Measurements from ENCODE around the gene KIAA0408.

KIAA0408 gene

DNA sequence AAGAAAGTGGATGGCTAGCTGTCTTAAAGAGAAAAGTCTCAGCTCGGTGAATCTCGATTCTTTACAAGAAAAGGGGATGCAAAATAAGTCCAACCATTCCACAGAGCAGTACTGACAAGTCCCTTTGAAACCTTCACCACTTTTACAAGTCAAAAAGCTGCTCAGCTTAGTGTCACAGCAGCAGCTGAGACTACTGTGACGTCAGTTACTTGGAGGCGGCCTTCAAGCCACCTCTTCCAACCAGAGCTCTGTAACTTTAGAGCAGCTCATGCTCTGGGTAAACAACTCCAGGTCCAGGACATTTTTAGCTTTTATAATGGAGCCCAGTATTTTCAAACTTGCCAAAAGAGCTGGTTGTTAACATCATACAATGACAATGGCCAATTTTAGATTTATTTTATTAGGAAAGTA is at the start of gene KIAA0408:
Gene KIAA0408 (minus strand): TSS at position 159 of the 411 bp plus-strand sequence. CDS start 5,408 bp downstream, outside the sequence.
- no peak for DNase-seq (ENCODE audit: low spot score)

DNA sequence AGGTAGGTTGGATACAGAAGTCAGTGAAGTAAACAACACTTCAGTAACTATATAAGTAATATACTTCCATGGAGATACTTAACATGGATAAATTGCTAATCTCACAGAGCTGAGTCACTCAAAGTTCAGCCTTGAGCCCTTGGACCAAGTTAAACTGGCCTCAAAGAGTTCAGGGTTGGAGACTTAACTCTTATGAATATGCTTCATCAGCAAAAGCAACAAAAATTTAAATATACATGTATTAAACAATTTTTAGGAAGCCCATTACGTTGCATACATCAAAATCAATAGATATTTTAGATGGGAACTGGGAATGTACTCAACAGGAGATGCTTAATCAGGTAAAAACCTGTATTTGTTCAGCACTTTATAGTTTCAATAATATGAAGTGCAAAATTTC is 47.7 kb upstream of the KIAA0408 start:
- DNase-seq (ENCODE audit: low spot score), result no peak

DNA sequence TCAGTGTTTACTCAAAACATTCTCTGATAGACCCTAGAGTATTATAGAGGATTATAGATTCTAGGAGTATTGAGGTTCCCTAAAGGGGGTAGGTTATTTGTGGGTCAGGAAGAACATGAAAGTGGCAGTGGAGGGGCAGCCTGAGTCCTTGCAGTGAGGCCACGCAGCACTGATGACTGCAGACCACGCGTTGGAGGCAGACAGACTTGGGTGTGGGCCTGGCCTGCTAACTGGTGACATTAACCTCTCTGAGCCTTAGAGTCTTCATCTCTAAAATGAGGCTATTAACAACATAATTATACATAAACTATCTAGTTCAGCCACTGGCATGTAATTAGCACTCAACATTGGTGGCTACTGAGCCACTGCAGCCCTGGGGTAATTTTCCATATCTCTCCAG is 43.8 kb upstream of the KIAA0408 start:
- DNase-seq (ENCODE audit: low spot score), result no peak

DNA sequence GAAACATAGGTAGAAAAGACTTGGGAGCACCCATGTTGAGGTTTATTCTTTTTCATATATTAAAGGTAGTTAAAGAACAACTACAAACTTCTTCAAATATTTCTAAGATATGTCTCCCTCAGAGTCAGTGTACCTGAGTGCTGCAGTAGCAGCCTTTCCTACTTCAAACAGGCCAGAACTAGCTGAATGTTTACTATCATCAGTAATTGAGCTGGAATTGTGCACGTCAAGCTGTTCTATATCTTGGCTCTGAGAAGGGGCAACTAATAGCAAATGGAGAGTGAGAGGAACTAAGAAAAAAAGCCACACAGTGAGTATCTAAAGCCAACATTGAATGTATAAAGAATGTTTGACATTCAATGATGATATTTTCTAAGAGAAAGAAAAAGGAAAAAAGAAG is 38.2 kb upstream of the KIAA0408 start:
- no peak for DNase-seq (ENCODE audit: low spot score)

DNA sequence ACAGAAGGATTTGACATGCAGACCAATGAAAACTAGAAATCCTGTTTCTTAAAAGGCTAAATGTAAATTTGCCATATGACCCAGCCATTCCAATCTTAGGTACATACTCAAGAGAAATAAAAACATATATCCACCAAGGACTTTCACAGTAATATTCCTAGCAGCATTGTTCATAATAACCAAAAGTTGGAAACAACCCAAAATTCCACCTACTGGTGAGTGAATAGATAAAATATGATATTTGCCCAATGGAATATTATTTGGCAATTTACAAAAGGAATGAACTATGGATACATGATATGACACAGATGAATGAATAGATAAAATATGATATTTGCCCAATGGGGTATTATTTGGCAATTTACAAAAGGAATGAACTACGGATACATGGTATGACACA is 37.3 kb upstream of the KIAA0408 start:
- DNase-seq (ENCODE audit: low spot score), result no peak

DNA sequence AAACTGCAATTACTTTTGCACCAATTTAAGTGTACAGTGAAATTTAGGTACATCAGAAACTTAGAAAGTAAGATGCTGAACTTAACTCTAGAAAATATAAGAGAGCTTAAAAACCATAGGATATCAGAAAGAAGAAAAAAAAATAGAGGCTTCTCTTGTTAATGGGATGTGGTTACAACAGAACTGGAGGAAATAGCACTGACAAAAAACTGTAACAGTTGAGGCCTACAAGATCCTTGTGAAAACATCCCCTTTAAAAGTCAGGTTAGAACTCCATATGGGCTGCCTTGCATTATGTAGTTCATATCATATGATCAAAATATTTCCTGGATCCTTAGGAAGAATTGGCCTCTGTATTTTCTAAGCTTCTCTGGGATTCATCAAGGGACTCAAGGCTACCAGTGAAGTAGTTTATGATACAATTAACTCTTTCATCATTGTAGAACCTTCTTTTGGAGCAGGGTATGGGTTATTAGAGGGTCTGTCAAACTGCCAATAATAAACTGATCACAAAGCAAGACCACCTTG is 35.1 kb upstream of the KIAA0408 start:
- DNase-seq (ENCODE audit: low spot score), result no peak

DNA sequence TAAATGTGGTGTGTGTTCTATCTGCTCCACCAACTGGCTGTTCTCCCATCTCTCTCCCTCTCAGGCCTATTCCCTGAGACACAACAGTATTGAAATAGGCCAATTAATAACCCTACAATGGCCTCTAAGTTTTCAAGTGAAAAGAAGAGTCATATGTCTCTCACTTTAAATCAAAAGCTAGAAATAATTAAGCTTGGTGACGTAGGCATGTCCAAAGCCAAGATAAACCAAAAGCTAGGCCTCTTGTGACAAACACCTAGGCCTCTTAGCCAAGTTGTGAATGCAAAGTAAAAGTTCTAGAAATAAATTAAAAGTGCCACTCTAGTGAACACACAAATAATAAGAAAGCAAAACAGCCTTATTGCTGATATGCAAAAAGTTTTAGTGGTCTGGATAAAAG is 30.1 kb upstream of the KIAA0408 start:
- no peak for DNase-seq (ENCODE audit: low spot score)

DNA sequence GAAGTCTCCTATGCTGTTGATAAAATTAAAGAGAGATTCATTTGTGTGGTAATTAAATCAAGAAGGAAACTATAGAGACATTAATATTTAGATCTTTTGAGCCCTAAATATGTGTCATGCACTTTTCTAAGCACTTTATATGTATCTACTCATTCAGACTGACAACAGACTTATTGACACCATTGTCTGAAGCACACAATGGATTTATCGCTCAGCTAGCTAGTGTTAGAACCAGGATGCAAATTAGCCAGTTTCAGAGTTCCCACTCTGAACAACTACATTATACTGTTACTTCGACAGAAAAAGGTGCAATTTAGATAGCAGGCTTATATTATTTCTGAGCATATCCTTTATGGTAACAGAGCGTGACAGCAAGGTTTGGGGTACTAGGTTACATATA is 27.7 kb upstream of the KIAA0408 start:
- no peak for DNase-seq (ENCODE audit: low spot score)

DNA sequence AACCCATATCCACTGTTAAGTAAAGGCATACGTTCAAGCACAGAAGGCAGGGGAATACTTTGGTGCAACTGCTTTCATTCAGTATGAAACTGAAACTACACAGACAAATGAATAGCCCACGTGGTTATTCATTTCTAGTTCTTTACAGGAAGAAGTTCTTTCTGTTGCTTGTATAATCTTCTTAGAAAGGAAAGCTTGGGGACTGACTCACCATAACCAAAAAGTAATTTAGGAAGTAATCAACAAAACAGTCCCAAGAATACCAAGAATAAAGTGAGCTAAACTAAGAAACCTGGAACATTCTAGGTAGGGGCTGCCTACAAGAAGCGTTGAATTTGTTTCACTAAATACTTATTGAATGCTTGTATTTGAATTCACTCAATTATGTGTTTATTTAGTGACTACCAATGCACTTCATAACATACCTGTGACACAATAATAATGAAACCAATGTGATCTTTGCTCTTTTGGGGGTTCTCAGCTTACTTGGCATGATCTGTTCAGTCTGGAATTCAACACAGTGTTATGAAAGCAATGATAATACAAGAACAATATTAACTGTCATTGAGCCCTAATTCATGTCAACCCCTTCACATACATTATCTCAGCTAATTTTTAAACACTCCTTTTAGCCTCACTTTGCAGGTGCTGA is 25.1 kb upstream of the KIAA0408 start:
- DNase-seq (ENCODE audit: low spot score), result peak; percentile 9

DNA sequence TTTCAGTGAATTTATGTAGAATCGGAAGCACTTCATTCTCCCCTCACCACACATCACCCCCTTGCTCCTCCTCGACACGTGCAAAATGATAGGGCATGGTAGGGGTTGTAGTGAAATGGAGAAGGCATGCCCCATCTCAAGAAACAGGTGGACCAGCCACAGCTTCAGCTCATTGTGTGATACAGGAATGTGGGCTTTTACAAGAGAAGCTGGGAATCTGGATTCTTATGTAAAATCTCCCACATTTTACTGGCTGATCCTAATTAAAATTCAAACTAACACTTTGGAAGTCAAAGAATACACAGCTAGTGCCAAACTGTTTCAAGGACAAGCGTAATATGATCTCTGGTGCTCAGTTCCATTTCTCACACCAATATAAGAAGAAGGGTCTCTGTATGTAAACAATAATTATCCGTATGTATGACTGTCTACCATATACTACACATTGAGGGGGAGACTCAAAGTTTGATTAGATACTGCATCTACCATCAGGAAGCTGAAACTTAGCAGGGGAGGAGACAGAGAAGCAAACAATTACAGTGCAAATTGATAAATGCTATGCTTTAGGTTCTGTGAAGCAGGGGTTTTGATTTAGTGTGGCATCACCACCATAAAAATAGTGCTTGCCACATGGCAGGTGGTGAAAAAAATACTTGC is 24.3 kb upstream of the KIAA0408 start:
- DNase-seq (ENCODE audit: low spot score), result no peak

DNA sequence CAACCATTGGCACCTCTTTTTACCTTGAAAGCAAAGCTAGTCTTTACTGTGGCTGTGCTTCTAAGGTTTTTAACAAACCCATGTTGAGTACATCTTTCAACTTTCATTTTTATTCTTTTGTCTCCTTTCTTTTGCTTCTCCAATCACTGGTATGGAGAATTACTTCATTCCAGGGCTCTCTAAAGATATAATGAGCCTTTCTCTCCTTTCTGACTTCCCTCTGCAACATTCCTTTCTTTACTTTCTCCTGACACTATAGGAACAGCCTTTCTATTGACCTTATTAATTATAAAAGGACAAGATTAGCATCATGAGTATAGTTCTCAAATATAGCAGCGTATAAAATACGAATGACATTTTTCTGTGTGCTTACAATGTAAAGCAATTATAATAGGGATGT is 23.1 kb upstream of the KIAA0408 start:
- DNase-seq (ENCODE audit: low spot score), result no peak

DNA sequence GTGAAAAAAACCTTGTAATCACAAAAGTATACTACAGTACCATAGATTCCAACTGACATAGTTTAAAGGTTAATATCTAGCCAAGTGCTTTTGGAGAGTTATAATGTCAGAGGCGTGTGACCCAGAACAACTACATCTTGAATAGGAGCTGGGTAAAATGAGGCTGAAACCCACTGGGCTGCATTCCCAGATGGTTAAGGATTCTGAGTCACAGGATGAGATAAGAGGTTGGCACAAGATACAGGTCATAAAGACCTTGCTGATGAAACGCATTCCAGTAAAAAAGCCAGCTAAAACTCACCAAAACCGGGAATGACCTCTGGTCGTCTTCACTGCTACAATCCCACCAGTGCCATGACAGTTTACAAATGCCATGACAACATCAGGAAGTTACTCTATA is 22.4 kb upstream of the KIAA0408 start:
- peak; percentile 65 for DNase-seq (ENCODE audit: low spot score)

DNA sequence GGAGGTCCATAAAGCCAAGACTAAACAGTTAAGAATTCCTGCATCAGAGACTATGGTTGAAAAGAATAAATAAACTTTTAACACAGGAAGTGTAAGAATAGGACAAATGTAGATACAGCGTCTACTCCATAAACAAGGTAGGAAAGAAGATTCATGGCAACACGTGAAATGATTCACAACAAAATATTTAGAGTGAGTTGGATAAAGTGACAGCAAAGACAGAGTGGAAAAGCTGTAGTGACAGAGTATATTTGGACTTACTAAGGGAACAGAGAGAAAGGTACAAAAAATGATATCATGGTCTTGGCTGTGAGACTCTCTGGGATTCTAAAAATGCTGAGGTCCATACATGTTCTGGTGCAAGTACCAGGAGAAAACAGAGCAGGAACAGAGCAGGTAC is 21.9 kb upstream of the KIAA0408 start:
- no peak for DNase-seq (ENCODE audit: low spot score)

DNA sequence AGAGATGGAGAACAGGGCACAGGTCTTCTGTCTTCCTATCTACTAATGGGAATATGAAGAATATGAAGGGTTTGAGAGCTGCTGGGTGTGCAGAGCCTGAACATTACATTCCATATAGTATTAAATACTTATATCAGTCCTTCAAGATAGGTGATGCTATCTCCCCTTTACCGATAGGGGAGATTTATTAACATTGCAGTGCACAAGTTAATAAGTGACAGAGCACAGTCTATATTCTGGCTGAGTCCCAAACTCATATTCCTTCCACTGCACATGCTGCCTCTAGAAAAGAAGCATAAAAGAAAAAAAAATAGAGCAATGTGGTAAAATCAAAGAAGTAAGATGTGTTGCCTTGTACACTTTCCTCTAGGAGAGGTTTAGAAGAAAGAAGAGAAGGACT is 18.5 kb upstream of the KIAA0408 start:
- no peak for DNase-seq (ENCODE audit: low spot score)

DNA sequence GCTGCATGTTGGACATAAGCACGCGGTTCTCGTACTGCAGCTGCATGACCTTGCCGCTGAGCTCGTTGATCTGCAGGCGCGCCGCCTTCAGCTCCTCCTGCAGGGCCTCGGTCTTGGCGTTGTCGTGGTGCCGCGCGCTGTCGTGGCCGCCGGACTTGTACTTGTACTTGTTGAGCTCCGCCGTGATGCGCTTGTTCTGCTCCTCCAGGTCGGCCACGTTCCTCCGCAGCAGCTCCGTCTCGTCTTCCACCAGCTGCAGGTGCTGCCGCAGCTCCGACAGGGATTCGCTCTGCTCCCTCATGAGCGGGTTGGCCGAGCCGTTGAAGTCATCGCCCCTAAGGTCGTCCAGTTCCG is 16.6 kb upstream of the KIAA0408 start:
- DNase-seq (ENCODE audit: low spot score), result no peak

DNA sequence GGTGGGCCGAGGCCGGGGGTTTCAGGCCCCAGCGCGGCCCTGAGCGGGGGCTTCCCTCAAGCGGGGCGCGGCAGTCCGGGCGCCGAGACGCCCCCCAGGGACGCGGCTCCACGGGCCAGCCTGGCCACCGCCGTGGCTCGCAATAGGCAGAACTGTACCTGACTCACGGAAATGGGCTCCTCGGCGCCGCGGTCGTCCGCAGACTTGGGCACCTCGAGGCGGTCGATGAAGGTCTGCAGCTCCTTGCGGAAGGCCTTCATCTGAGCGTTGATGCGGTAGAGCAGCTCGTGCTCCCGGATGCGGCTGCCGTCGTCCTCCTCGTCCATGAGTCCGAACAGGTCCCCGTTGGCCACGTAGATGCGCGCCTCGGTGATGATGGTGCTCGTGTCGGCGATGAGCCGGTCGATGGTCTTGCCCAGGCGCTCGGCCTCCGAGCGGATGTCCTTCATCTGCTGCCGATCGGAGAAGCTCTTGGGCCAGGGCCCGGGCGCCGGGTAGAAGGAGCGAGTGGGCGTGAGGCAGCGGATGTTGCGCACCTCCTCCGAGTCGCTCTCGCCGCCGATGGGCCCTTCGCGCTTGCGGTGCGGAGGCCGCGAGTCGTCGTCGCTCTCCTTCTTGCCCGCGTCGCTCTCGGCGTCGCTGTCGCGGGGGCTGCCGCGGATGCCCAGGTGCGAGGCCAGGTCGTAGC is 16.1 kb upstream of the KIAA0408 start:
- DNase-seq (ENCODE audit: low spot score), result no peak

DNA sequence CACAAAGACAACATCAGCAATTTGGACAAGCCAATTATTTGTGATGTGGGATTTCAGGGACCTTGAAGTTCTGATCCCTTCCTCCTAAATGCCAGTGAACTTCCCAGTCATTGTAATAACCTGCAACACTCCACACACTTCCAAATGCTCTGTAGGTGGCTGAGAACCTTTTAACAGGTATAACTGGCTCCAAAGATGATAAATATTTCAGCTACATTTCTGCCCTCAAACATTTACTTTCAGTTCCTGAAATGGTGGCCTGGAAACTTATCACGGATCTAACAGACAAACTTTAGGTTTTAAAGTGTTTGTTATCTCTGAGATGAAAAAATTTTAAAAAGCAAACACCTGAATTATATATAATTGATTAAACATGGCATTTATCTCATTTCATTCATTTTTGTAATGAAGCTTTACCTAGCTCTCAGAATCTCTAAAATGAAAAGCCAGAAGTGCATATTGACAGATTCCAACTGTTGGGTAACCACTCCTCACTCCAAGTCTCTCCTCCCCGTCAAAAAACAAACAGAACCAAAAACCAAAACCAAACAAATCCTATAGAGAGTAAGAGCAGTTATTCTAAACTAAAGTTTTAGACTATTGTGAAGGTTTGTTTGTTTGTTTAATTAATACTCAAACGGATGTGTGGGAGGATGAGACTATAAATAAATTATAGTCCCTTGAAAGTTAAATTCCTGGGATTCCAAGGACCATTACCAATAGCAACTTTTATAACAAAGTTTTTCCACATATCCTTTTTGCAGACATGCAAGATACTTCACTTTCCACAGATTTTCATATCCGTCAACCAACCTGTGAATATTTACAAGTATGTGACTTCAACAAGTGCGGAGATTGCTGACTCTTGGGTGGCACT is 12.4 kb upstream of the KIAA0408 start:
- no peak for DNase-seq (ENCODE audit: low spot score)

DNA sequence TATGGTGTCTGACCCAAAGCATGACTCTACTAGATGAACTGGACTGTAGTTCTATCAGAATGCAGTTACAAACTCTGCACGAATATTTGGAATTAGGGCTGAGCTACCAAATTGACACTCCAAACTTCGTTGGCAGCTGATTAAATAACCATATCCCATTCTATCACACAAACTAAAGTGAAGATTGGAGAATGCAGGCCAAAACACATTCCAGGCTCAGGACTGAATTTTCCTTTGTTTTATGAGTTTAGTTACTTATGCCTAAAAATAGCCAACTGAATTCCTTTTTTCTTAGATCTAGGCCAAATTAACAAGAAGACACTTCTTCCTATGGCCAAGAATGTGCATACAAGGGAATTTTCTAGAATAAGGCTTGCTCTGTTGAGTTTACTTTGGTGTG is 9.7 kb upstream of the KIAA0408 start:
- DNase-seq (ENCODE audit: low spot score), result no peak

DNA sequence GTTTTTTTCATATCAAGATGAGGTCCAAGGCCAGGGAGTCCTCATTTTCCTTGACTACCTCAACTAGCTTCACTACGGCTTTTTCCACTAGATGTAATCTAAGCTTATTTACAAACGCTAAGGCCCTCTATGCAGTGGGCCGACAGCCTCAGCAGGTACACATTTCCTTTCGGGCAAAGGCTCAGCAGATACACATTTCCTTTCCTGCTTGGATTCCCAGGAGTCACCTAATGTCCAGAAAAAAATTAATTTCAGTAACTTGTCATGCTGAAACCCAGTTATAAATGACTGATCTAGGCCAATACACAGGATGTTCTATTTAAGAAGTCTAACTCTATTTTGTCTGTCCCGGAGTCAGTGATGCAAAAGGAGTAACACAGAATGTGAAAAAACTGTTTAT is 7.2 kb upstream of the KIAA0408 start:
- no peak for DNase-seq (ENCODE audit: low spot score)

DNA sequence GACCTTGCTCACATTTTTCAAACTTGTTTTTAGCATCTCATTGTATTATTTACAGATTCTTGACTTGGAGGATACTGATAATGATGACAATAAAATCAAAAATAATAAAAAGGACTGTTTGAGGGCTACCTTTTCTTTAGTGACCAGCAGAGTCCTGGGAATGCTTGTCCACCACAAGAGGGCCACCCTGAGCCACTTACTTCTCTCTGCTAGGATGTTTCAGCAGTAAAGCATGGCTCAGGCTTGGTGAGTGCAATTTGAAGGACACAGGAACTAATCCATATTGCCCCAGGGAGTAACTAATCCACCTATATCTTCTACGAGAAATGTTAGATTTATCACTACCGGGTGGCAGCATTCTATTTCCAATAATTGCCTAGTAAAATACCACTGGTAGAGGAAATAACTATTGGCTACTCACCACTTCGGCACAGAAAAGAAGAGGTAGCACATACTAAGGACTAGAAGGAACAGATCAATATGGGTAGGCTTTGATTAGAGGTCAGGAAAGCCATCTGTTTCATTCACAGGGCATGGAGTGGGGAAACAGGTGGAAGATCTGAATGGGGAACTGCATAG is 5.8 kb upstream of the KIAA0408 start:
- peak; percentile 75 for DNase-seq (ENCODE audit: low spot score)

DNA sequence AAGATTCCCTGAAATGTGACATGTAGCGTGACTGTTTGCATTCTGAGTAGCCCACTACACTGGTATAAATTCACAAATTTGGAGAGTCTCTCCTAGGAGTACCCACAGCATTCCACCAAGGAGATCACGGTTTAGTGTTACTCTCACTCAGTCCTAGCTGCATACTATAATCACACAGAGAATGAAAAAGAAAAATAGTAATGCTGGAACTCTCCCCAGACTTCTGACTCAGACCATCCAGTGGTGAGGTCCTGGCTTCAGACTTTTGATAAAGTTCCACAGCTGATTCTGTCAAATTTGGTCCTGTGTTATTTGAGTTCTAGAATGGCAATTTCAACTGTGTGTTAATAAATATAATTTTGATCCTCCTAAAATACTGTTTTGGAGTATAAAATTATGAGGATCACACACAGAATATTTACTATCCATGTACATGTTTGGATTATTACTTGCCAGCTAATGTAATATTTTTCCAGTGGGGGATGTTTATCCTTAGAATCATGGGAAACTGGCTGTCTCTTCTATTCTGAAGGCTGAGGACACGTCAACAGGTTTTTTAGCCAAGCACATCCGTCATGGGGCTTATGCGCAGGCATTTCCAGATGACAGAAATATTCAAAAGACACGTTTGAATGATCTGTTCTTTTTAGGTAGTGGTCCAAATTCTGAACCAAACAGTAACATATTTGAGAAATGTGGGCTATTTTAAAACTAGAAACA is 5.1 kb upstream of the KIAA0408 start:
- no peak for DNase-seq (ENCODE audit: low spot score)

Data from RKO (cell line).